AG04449 (cell line): Measurements from ENCODE around the gene ZNF335.
"Not testable (repeated sequence)": the region's sequence is repeated elsewhere in the genome, so short reads cannot be mapped to it uniquely, and the experiment has no call there.

ENCODE experiments used
- CTCF ChIA-PET: fragments of 350-600 bp; formaldehyde crosslinking; extraction: SDS; loops from one replicate; lab custom pipeline; 2021; ENCODE audit warnings: antibody characterized with exemption; lab: Yijun Ruan, JAX
- POLR2A ChIA-PET: fragments of 400-600, 350-600 bp; formaldehyde crosslinking; extraction: SDS; loops from one replicate; lab custom pipeline; 2020; ENCODE audit warnings: antibody characterized with exemption, inconsistent platforms; lab: Yijun Ruan, JAX
- DNase-seq: peaks from one replicate; pipeline ENCODE4 v3.0.0-alpha.2; 2010; ENCODE audit warnings: low read depth, low spot score
- H3K4me3 ChIP-seq: 2 replicates; pipeline ENCODE4 v1.5.1; 2011; ENCODE audit warnings: low read depth, mild to moderate bottlenecking, control low read depth, low read length
- TF ChIP-seq, protein P1 (sequence below): IDR thresholded peaks from one replicate; pipeline ENCODE4 v1.5.1; 2011; ENCODE audit warnings: mild to moderate bottlenecking, moderate library complexity, low read length, control low read depth, inconsistent platforms; ENCODE audit not compliant: insufficient read depth; ENCODE audit errors: missing control alignments

The ZNF335 gene

DNA sequence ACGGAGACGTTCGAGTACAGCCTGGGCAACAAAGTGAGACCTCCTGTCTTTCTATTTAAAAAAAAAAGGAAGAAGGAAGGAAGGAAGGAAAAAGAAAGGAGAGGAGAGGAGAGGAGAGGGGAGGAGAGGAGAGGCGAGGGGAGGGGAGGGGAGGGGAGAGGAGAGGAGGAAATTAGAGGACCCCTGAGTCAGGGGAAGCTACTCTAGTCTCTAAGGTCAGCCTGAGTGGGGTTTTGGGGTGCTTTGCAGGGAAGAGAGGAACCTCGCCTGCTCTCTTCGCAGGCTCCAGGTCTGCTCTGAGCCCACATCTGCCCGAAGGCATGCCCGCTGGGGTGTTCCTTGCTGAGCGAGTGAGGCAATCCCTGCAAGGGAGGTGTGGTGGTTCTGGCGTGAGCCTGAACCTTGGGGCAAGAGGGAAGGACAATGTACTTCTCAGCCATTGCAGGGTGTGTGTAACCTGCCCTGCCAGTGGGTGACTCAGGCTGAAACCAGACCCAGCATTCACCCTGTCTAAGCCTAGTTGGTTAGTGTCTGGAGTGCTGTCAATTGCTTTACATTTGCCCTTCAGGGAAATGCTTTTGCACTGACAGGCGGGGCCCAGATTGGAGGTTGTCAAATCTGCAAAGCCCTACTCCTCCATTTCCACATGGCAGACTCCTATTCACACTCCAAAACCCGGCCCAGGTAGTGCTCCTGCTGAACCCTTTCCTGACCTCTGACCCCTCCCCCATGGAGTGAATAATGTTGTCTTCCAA lies 21.4 kb upstream of the ZNF335 start:
- POLR2A ChIA-PET, result no interaction called here
- TF ChIP-seq, protein P1, sequence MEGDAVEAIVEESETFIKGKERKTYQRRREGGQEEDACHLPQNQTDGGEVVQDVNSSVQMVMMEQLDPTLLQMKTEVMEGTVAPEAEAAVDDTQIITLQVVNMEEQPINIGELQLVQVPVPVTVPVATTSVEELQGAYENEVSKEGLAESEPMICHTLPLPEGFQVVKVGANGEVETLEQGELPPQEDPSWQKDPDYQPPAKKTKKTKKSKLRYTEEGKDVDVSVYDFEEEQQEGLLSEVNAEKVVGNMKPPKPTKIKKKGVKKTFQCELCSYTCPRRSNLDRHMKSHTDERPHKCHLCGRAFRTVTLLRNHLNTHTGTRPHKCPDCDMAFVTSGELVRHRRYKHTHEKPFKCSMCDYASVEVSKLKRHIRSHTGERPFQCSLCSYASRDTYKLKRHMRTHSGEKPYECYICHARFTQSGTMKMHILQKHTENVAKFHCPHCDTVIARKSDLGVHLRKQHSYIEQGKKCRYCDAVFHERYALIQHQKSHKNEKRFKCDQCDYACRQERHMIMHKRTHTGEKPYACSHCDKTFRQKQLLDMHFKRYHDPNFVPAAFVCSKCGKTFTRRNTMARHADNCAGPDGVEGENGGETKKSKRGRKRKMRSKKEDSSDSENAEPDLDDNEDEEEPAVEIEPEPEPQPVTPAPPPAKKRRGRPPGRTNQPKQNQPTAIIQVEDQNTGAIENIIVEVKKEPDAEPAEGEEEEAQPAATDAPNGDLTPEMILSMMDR, result no peak
- DNase-seq, result no peak
- CTCF ChIA-PET, result interaction anchor here (2.5 kb wide), 1 partner anchor 21 kb away, joined by 9 read pairs; no protein-coding TSS in a partner anchor
- no peak overlapping the region for H3K4me3 ChIP-seq

GRCh38 chr20:45991616-45992015 lies 19.6 kb upstream of the ZNF335 start:
- H3K4me3 ChIP-seq, result no peak overlapping the region
- TF ChIP-seq, protein P1, result no peak
- no peak for DNase-seq
- ChIA-PET CTCF (interaction anchor here (2.9 to 6.4 kb wide), 2 partner anchors 9 to 22 kb away, joined by 18 to 51 read pairs; no protein-coding TSS in a partner anchor), POLR2A (no interaction called here)

GRCh38 chr20:45988830-45989229 lies 16.8 kb upstream of the ZNF335 start:
- POLR2A ChIA-PET, H3K4me3 ChIP-seq, DNase-seq: not testable (repeated sequence)
- CTCF ChIA-PET, result interaction anchor here (2.1 to 6.4 kb wide), 4 partner anchors 12 to 186 kb away, joined by 10 to 74 read pairs (median 34); partner anchors contain the start of gene ZNF335

- ChIA-PET POLR2A (no interaction called here), CTCF (interaction anchor here (0.7 to 6.4 kb wide), 22 partner anchors 8 to 451 kb away, joined by 3 to 74 read pairs (median 6); partner anchors contain the start of genes CTSA, MMP9, NEURL2 and ZNF335)
- TF ChIP-seq, protein P1, result peak; percentile 93
- no peak overlapping the region for H3K4me3 ChIP-seq
- DNase-seq, result no peak
These were observed 15.2 kb upstream of the ZNF335 start for GRCh38 chr20:45987108-45987780.

- H3K4me3 ChIP-seq, result no peak overlapping the region
These were observed 13.6 kb upstream of the ZNF335 start for GRCh38 chr20:45985573-45985972.

GRCh38 chr20:45983279-45983743 lies 11.3 kb upstream of the ZNF335 start:
- ChIA-PET POLR2A (interaction anchor here (0.6 kb wide), 1 partner anchor 85 kb away, joined by 3 read pairs; no protein-coding TSS in a partner anchor), CTCF (interaction anchor here (1.9 to 3.8 kb wide), 3 partner anchors 13 to 184 kb away, joined by 5 to 21 read pairs (median 8); no protein-coding TSS in a partner anchor)
- DNase-seq, result no peak
- H3K4me3 ChIP-seq, result no peak overlapping the region
- TF ChIP-seq, protein P1, result no peak

More at GRCh38 chr20:45985573-45985972, 13.6 kb upstream of the ZNF335 start:
- CTCF ChIA-PET, result interaction anchor here (0.9 to 6.4 kb wide), 8 partner anchors 10 to 363 kb away, joined by 3 to 74 read pairs (median 6); partner anchors contain the start of gene ZNF335
- DNase-seq, result no peak
- TF ChIP-seq, protein P1, result no peak
- POLR2A ChIA-PET, result no interaction called here
